WTC11 (cell line): ENCODE results near the gene HFE. TPM values are rescaled to one million over a fixed set of nuclear protein-coding genes. Genes with fewer than 3 reads are reported as not detected.
"Not testable (repeated sequence)": the region's sequence is repeated elsewhere in the genome, so short reads cannot be mapped to it uniquely, and the experiment has no call there.

Experiments used
- ATAC-seq: fragments of 200-7000 bp; cut with Tn5 transposase; 2 replicates; pipeline ENCODE4 v1.10.0; 2021; ENCODE audit warnings: mild to moderate bottlenecking, moderate library complexity
- CTCF ChIA-PET: fragments of 300-600 bp; sonication (Branson Sonifier 250); formaldehyde crosslinking; loops from one replicate; lab custom pipeline; 2021; ENCODE audit warnings: antibody characterized with exemption; lab: Charles Lee
- POLR2A ChIA-PET: fragments of 350-600 bp; sonication (Branson Sonifier 250); formaldehyde crosslinking; loops from one replicate; lab custom pipeline; 2021; ENCODE audit warnings: antibody characterized with exemption; lab: Charles Lee
- DNase-seq: peaks from one replicate; pipeline ENCODE4 v3.0.0; 2021; ENCODE audit warnings: low spot score
- H3K27ac Mint-ChIP-seq: 2 replicates; pipeline ENCODE4 v1.8.0; 2021; ENCODE audit warnings: mixed read lengths
- H3K27me3 Mint-ChIP-seq: 2 replicates; pipeline ENCODE4 v1.8.0; 2021; ENCODE audit warnings: low read depth, mild to moderate bottlenecking, moderate library complexity, mixed read lengths
- H3K36me3 Mint-ChIP-seq: 2 replicates; pipeline ENCODE4 v1.8.0; 2021; ENCODE audit warnings: mixed read lengths
- H3K4me1 Mint-ChIP-seq: 2 replicates; pipeline ENCODE4 v1.8.0; 2022; ENCODE audit warnings: mixed read lengths
- H3K4me3 Mint-ChIP-seq: 2 replicates; pipeline ENCODE4 v1.8.0; 2021; ENCODE audit warnings: mild to moderate bottlenecking, moderate library complexity, mixed read lengths
- H3K9me3 Mint-ChIP-seq: 2 replicates; pipeline ENCODE4 v1.8.0; 2021; ENCODE audit warnings: mixed read lengths
- AFF4 ChIP-seq: sonication (generic); formaldehyde crosslinking; IDR thresholded peaks from 2 replicates; pipeline ENCODE4 v1.8.1; 2023; ENCODE audit warnings: mild to moderate bottlenecking, missing genetic modification reagents, borderline replicate concordance
- ATF1 ChIP-seq: sonication (generic); formaldehyde crosslinking; IDR thresholded peaks from 2 replicates; pipeline ENCODE4 v1.8.1; 2023; ENCODE audit warnings: mild to moderate bottlenecking, moderate library complexity, missing genetic modification reagents
- CREB1 ChIP-seq: sonication (generic); formaldehyde crosslinking; IDR thresholded peaks from 2 replicates; pipeline ENCODE4 v1.8.0; 2023; ENCODE audit warnings: mild to moderate bottlenecking, missing genetic modification reagents
- E2F1 ChIP-seq: sonication (generic); formaldehyde crosslinking; IDR thresholded peaks from 2 replicates; pipeline ENCODE4 v1.8.0; 2022; ENCODE audit warnings: mild to moderate bottlenecking, missing genetic modification reagents
- ESRRA ChIP-seq: sonication (generic); formaldehyde crosslinking; IDR thresholded peaks from 2 replicates; pipeline ENCODE4 v1.8.1; 2022; ENCODE audit warnings: mild to moderate bottlenecking, missing genetic modification reagents, borderline replicate concordance
- NFYB ChIP-seq: sonication (generic); formaldehyde crosslinking; conservative IDR thresholded peaks from 2 replicates; pipeline ENCODE4 v1.8.0; 2022; ENCODE audit warnings: low read depth, missing genetic modification reagents
- NR1H2 ChIP-seq: sonication (generic); formaldehyde crosslinking; IDR thresholded peaks from 2 replicates; pipeline ENCODE4 v1.9.0; 2021; ENCODE audit warnings: mild to moderate bottlenecking, moderate library complexity, missing genetic modification reagents
- PRDM15 ChIP-seq: sonication (generic); formaldehyde crosslinking; IDR thresholded peaks from 2 replicates; pipeline ENCODE4 v1.8.0; 2022; ENCODE audit warnings: missing genetic modification reagents
- RELA ChIP-seq: sonication (generic); formaldehyde crosslinking; IDR thresholded peaks from 2 replicates; pipeline ENCODE4 v1.8.1; 2022; ENCODE audit warnings: missing genetic modification reagents, mild to moderate bottlenecking, borderline replicate concordance
- SP1 ChIP-seq: sonication (generic); formaldehyde crosslinking; conservative IDR thresholded peaks from 2 replicates; pipeline ENCODE4 v1.8.1; 2022; ENCODE audit warnings: missing genetic modification reagents
- TEAD1 ChIP-seq: sonication (generic); formaldehyde crosslinking; IDR thresholded peaks from 2 replicates; pipeline ENCODE4 v1.8.0; 2022; ENCODE audit warnings: mild to moderate bottlenecking, missing genetic modification reagents
- ZBTB21 ChIP-seq: sonication (generic); formaldehyde crosslinking; IDR thresholded peaks from 2 replicates; pipeline ENCODE4 v1.8.1; 2023; ENCODE audit warnings: mild to moderate bottlenecking, missing genetic modification reagents, borderline replicate concordance
- ZNF121 ChIP-seq: sonication (generic); formaldehyde crosslinking; IDR thresholded peaks from 2 replicates; pipeline ENCODE4 v1.8.0; 2023; ENCODE audit warnings: missing genetic modification reagents
- ZNF396 ChIP-seq: fragments of 250-450 bp; sonication (Bioruptor Pico); IDR thresholded peaks from 2 replicates; pipeline ENCODE4 v1.8.0; 2021; ENCODE audit warnings: mild to moderate bottlenecking, moderate library complexity, borderline replicate concordance
- total RNA-seq: library from RNA; stranded (reverse); gene quantifications from 3 replicates; pipeline ENCODE4 v1.2.3, GENCODE V29; 2021
- TF ChIP-seq, protein P1 (sequence below): sonication (generic); formaldehyde crosslinking; IDR thresholded peaks from 2 replicates; pipeline ENCODE4 v1.8.0; 2022; ENCODE audit warnings: mild to moderate bottlenecking, missing genetic modification reagents
- TF ChIP-seq, protein P2 (sequence below): sonication (generic); formaldehyde crosslinking; IDR thresholded peaks from 2 replicates; pipeline ENCODE4 v1.8.0; 2022; ENCODE audit warnings: mild to moderate bottlenecking, missing genetic modification reagents
- TF ChIP-seq, protein P3 (sequence below): fragments of 250-450 bp; sonication (Bioruptor Pico); IDR thresholded peaks from 2 replicates; pipeline ENCODE4 v1.8.0; 2021; ENCODE audit warnings: mild to moderate bottlenecking
- TF ChIP-seq, protein P4 (sequence below): fragments of 250-450 bp; sonication (Bioruptor Pico); IDR thresholded peaks from 2 replicates; pipeline ENCODE4 v2.1.2; 2022; ENCODE audit warnings: mild to moderate bottlenecking, moderate library complexity
- TF ChIP-seq, protein P5 (sequence below): fragments of 250-450 bp; sonication (Bioruptor Pico); IDR thresholded peaks from 2 replicates; pipeline ENCODE4 v1.9.0; 2021; ENCODE audit warnings: moderate library complexity, mild to moderate bottlenecking, inconsistent platforms, borderline replicate concordance
- TF ChIP-seq, protein P6 (sequence below): sonication (generic); formaldehyde crosslinking; IDR thresholded peaks from 2 replicates; pipeline ENCODE4 v1.8.1; 2023; ENCODE audit warnings: mild to moderate bottlenecking, missing genetic modification reagents, moderate library complexity

The HFE gene
- total RNA-seq, 1 experiment from 2014 or later = 1.9 TPM

DNA sequence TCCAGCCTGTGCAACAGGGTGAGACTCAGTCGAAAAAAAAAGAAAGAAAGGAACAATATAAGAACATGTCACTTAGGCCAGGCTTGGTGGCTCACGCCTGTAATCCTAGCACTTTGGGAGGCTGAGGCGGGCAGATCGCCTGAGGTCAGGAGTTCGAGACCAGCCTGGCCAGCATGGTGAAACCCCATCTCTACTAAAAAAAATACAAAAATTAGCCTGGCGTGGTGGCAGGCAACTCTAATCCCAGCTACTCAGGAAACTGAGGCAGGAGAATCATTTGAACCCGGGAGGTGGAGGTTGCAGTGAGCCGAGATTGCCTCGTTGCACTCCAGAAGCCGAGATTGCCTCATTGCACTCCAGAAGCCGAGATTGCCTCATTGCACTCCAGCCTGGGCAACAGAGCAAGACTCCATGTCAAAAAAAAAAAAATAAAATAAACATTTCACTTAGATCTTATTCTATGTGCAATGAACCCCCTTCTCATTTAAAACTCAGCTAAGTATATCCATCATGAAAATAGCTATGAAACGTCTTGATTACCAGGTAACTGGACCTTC lies 28.7 kb upstream of the HFE start:
- Mint-ChIP-seq H3K4me1 (peaks cover 19% of the 10 kb centered on the region), H3K27ac (peak overlapping the region; percentile 45; the same call in 1 of the 2 replicates)
- H3K36me3 Mint-ChIP-seq, H3K4me3 Mint-ChIP-seq, CTCF ChIA-PET, ATAC-seq, H3K27me3 Mint-ChIP-seq: not testable (repeated sequence)
- TF ChIP-seq ZNF121 (CRISPR knock-in tag) = peak; percentile 60; the same call in 1 of the 2 replicates
- TF ChIP-seq, all 79 proteins: peak for 1; not testable (repeated sequence) for 78
- H3K9me3 Mint-ChIP-seq, DNase-seq: not testable (repeated sequence)
- POLR2A ChIA-PET = interaction anchor here (1.3 to 2.7 kb wide), 4 partner anchors 32 to 125 kb away, joined by 3 to 9 read pairs (median 6); a partner anchor contains a TSS

DNA sequence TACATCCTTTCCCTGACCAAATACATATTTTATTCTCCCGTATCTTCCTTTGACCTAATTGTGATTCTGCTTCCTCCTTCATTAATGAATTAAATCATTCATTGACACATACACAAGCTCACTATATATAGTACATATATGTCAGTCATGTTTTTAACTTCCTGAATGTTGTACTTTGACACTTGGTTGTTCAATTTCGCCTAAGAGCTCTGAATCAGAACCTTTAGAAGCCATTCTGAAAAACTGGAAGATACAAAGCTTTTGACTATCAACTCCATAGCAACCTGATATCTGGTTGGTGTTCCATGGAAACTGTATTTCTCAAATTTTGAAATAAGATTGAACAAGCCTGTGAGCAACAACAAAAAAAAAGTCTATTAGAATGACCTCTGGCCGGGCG lies 27.3 kb upstream of the HFE start:
- DNase-seq = no peak
- peaks cover 11% of the 10 kb centered on the region for H3K4me1 Mint-ChIP-seq
- H3K27me3 Mint-ChIP-seq = no peaks in the 10 kb centered on the region
- POLR2A ChIA-PET = interaction anchor here (1.1 to 2.7 kb wide), 4 partner anchors 15 to 98 kb away, joined by 3 to 9 read pairs (median 6); a partner anchor contains a TSS
- H3K27ac Mint-ChIP-seq = no peak overlapping the region
- CTCF ChIA-PET = no interaction called here
- no peaks in the 10 kb centered on the region for H3K9me3 Mint-ChIP-seq
- no peak overlapping the region for H3K4me3 Mint-ChIP-seq
- no peak for ATAC-seq
- no peaks in the 10 kb centered on the region for H3K36me3 Mint-ChIP-seq
- TF ChIP-seq TEAD1 (CRISPR knock-in tag) = no peak
- TF ChIP-seq NFYB (CRISPR knock-in tag) = no peak
- TF ChIP-seq, protein P1, sequence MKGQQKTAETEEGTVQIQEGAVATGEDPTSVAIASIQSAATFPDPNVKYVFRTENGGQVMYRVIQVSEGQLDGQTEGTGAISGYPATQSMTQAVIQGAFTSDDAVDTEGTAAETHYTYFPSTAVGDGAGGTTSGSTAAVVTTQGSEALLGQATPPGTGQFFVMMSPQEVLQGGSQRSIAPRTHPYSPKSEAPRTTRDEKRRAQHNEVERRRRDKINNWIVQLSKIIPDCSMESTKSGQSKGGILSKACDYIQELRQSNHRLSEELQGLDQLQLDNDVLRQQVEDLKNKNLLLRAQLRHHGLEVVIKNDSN (CRISPR knock-in tag) = no peak
- no peak for TF ChIP-seq CREB1 (CRISPR knock-in tag)
- TF ChIP-seq, protein P2, sequence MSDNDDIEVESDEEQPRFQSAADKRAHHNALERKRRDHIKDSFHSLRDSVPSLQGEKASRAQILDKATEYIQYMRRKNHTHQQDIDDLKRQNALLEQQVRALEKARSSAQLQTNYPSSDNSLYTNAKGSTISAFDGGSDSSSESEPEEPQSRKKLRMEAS = no peak
- TF ChIP-seq ATF1 (CRISPR knock-in tag) = no peak
- TF ChIP-seq, protein P3, sequence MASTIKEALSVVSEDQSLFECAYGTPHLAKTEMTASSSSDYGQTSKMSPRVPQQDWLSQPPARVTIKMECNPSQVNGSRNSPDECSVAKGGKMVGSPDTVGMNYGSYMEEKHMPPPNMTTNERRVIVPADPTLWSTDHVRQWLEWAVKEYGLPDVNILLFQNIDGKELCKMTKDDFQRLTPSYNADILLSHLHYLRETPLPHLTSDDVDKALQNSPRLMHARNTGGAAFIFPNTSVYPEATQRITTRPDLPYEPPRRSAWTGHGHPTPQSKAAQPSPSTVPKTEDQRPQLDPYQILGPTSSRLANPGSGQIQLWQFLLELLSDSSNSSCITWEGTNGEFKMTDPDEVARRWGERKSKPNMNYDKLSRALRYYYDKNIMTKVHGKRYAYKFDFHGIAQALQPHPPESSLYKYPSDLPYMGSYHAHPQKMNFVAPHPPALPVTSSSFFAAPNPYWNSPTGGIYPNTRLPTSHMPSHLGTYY (CRISPR knock-in tag) = no peak
- TF ChIP-seq, protein P4, sequence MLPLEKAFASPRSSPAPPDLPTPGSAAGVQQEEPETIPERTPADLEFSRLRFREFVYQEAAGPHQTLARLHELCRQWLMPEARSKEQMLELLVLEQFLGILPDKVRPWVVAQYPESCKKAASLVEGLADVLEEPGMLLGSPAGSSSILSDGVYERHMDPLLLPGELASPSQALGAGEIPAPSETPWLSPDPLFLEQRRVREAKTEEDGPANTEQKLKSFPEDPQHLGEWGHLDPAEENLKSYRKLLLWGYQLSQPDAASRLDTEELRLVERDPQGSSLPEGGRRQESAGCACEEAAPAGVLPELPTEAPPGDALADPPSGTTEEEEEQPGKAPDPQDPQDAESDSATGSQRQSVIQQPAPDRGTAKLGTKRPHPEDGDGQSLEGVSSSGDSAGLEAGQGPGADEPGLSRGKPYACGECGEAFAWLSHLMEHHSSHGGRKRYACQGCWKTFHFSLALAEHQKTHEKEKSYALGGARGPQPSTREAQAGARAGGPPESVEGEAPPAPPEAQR (CRISPR knock-in tag) = no peak
- TF ChIP-seq ZNF396 (CRISPR knock-in tag) = no peak
- TF ChIP-seq SP1 (CRISPR knock-in tag) = no peak
- TF ChIP-seq, protein P5, sequence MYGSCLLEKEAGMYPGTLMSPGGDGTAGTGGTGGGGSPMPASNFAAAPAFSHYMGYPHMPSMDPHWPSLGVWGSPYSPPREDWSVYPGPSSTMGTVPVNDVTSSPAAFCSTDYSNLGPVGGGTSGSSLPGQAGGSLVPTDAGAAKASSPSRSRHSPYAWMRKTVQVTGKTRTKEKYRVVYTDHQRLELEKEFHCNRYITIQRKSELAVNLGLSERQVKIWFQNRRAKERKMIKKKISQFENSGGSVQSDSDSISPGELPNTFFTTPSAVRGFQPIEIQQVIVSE (CRISPR knock-in tag) = no peak
- TF ChIP-seq AFF4 (CRISPR knock-in tag) = no peak
- no peak for TF ChIP-seq ESRRA
- TF ChIP-seq, protein P6, sequence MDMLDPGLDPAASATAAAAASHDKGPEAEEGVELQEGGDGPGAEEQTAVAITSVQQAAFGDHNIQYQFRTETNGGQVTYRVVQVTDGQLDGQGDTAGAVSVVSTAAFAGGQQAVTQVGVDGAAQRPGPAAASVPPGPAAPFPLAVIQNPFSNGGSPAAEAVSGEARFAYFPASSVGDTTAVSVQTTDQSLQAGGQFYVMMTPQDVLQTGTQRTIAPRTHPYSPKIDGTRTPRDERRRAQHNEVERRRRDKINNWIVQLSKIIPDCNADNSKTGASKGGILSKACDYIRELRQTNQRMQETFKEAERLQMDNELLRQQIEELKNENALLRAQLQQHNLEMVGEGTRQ (CRISPR knock-in tag) = no peak
- no peak for TF ChIP-seq E2F1 (CRISPR knock-in tag)
- TF ChIP-seq NR1H2 (CRISPR knock-in tag) = no peak
- TF ChIP-seq RELA (CRISPR knock-in tag) = no peak
- TF ChIP-seq ZBTB21 (CRISPR knock-in tag) = no peak
- no peak for TF ChIP-seq PRDM15 (CRISPR knock-in tag)
